ENCODE measurements around the gene PACS1.
A peak's percentile ranks its signal among the peaks of the same experiment; 100 is the strongest.
"Not testable (repeated sequence)": the region's sequence is repeated elsewhere in the genome, so short reads cannot be mapped to it uniquely, and the experiment has no call there.

The PACS1 gene

GRCh38 chr11:66275984-66276612 is 206.0 kb downstream of the PACS1 start:
- no peak for DNase-seq (ENCODE audit: low read depth)

- DNase-seq (ENCODE audit: low read depth) = not testable (repeated sequence)
Measured at GRCh38 chr11:66276619-66277018, 206.5 kb downstream of the PACS1 start.

GRCh38 chr11:66277064-66277463 is 207.0 kb downstream of the PACS1 start:
- DNase-seq (ENCODE audit: low read depth) = not testable (repeated sequence)

GRCh38 chr11:66277471-66278362 is 207.6 kb downstream of the PACS1 start, which contains the start of gene CNIH2:
Gene CNIH2 (plus strand): TSS chr11:66278175. CDS start chr11:66278457, 282 bp downstream.
- no peak for DNase-seq (ENCODE audit: low read depth)

GRCh38 chr11:66278363-66279091 is 208.5 kb downstream of the PACS1 start:
- DNase-seq (ENCODE audit: low read depth) = no peak

GRCh38 chr11:66279092-66279734 is 209.1 kb downstream of the PACS1 start:
- no peak for DNase-seq (ENCODE audit: low read depth)

GRCh38 chr11:66280428-66280827 is 210.4 kb downstream of the PACS1 start:
- DNase-seq (ENCODE audit: low read depth) = no peak

GRCh38 chr11:66281001-66281400 is 210.9 kb downstream of the PACS1 start:
- DNase-seq (ENCODE audit: low read depth) = no peak

GRCh38 chr11:66281776-66282467 is 211.8 kb downstream of the PACS1 start:
- no peak for DNase-seq (ENCODE audit: low read depth)

GRCh38 chr11:66282468-66283455 is 212.7 kb downstream of the PACS1 start:
- DNase-seq (ENCODE audit: low read depth) = peak; percentile 83

GRCh38 chr11:66283461-66284105 is 213.5 kb downstream of the PACS1 start:
- no peak for DNase-seq (ENCODE audit: low read depth)

GRCh38 chr11:66284526-66285078 is 214.5 kb downstream of the PACS1 start:
- no peak for DNase-seq (ENCODE audit: low read depth)

GRCh38 chr11:66285250-66285947 is 215.3 kb downstream of the PACS1 start:
- no peak for DNase-seq (ENCODE audit: low read depth)

- DNase-seq (ENCODE audit: low read depth) = no peak
Measured at GRCh38 chr11:66286699-66287098, 216.6 kb downstream of the PACS1 start.

- no peak for DNase-seq (ENCODE audit: low read depth)
Measured at GRCh38 chr11:66287211-66287888, 217.3 kb downstream of the PACS1 start.

- DNase-seq (ENCODE audit: low read depth) = no peak
Measured at GRCh38 chr11:66287889-66288670, 218.0 kb downstream of the PACS1 start.
